Gastrocnemius medialis (tissue), 4 donors: ENCODE results near the gene SIL1.

Experiments used
- CTCF ChIP-seq, 5 experiments: fragments of 450-650 bp in 3 of 5; fragments of 200-600 bp in 2 of 5; sonication (generic) in 2 of 5; IDR thresholded peaks in 4 of 5; conservative IDR thresholded peaks in 1 of 5; 1 replicate in 4 of 5; 2 replicates in 1 of 5; pipeline ENCODE4 v1.5.1; 2016 to 2019; ENCODE audit warnings: antibody characterized with exemption in 5 of 5, mild to moderate bottlenecking in 3 of 5, moderate library complexity in 3 of 5
- POLR2A ChIP-seq, 2 donors: fragments of 450-650 bp; IDR thresholded peaks; one replicate each; pipeline ENCODE4 v1.6.1; 2017; ENCODE audit warnings: antibody characterized with exemption in 2 of 2, mild to moderate bottlenecking in 2 of 2, moderate library complexity in 2 of 2

DNA sequence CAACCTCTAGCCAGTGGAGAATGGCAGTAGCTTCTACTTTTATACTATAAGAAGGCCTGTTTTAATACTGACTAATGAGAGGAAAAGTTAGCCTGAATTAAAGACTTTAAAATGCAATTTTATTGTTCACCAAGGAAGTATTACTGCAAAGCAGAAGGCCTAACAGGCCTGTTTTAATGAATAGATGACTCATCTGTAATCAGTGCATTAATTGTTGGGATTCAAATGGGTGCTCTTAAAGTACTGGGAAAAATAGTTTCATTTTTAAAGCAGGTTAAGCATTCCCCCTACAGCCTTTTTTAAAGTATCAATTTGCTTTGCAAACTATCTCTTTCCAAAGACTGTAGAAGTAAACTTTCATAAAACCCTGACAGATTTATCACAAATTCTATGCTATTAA lies 147.7 kb downstream of the SIL1 start:
- no peak for TF ChIP-seq CTCF (IDR thresholded peaks at IDR 0.05 in 4 of 5, conservative IDR thresholded peaks at IDR 0.05 in 1 of 5)
- TF ChIP-seq POLR2A (IDR thresholded peaks at IDR 0.05): no peak
